Keratinocyte (primary cell): Measurements from ENCODE around the gene INAFM1. TPM values are rescaled to one million over a fixed set of nuclear protein-coding genes. Genes with fewer than 3 reads are reported as not detected.

Experiments used
- DNase-seq: peaks from one replicate; pipeline ENCODE4 v3.0.0-alpha.2; 2011; ENCODE audit warnings: low read depth, missing footprints, low spot score
- FAIRE-seq: peaks from 2 replicates; lab custom pipeline; 2011; peaks lifted over from hg19 to GRCh38; lab: Jason Lieb, UNC
- H2AFZ ChIP-seq: 2 replicates; pipeline ENCODE4 v1.6.0; 2012; ENCODE audit warnings: low read length, control low read depth, inconsistent platforms; ENCODE audit not compliant: control insufficient read depth
- H3K27ac ChIP-seq: 2 replicates; pipeline ENCODE4 v1.5.1; 2011; ENCODE audit warnings: low read length; ENCODE audit not compliant: control insufficient read depth, insufficient read depth
- H3K27me3 ChIP-seq: 3 replicates; pipeline ENCODE4 v1.6.0; 2011; ENCODE audit warnings: low read length; ENCODE audit not compliant: control insufficient read depth, insufficient read depth; ENCODE audit errors: extremely low read depth
- H3K36me3 ChIP-seq, 2 experiments: 2 replicates in 1 of 2; 3 replicates in 1 of 2; pipeline ENCODE4 v1.5.1; 2011; ENCODE audit warnings: low read length in 2 of 2, mild to moderate bottlenecking in 1 of 2; ENCODE audit not compliant: control insufficient read depth in 2 of 2, insufficient read depth in 2 of 2; ENCODE audit errors: extremely low read depth in 1 of 2
- H3K4me1 ChIP-seq: 3 replicates; pipeline ENCODE4 v1.5.1; 2011; ENCODE audit warnings: low read length; ENCODE audit not compliant: control insufficient read depth, insufficient read depth; ENCODE audit errors: extremely low read depth
- H3K4me2 ChIP-seq: 3 replicates; pipeline ENCODE4 v1.6.0; 2011; ENCODE audit warnings: low read depth, low read length; ENCODE audit not compliant: control insufficient read depth, insufficient read depth; ENCODE audit errors: extremely low read depth
- H3K4me3 ChIP-seq, 3 experiments: fragments of 200-600 bp in 1 of 3; sonication (generic) in 1 of 3; 2 replicates in 2 of 3; 3 replicates in 1 of 3; pipeline ENCODE4 v1.5.1; 2011 to 2016; ENCODE audit warnings: low read length in 3 of 3, mild to moderate bottlenecking in 3 of 3, control low read depth in 2 of 3, inconsistent platforms in 1 of 3, low read depth in 1 of 3, mixed read lengths in 1 of 3, mixed run types in 1 of 3, moderate library complexity in 1 of 3; ENCODE audit not compliant: control insufficient read depth in 2 of 3, insufficient read depth in 2 of 3; ENCODE audit errors: extremely low read depth in 1 of 3
- H3K79me2 ChIP-seq: 2 replicates; pipeline ENCODE4 v1.6.0; 2012; ENCODE audit warnings: low read length; ENCODE audit not compliant: control insufficient read depth, insufficient read depth
- H3K9ac ChIP-seq: 3 replicates; pipeline ENCODE4 v1.6.0; 2011; ENCODE audit warnings: low read length; ENCODE audit not compliant: control insufficient read depth, insufficient read depth; ENCODE audit errors: extremely low read depth
- H3K9me1 ChIP-seq: 3 replicates; pipeline ENCODE4 v1.6.0; 2011; ENCODE audit warnings: low read length; ENCODE audit not compliant: control insufficient read depth, insufficient read depth; ENCODE audit errors: extremely low read depth
- H3K9me3 ChIP-seq: 2 replicates; pipeline ENCODE4 v1.5.1; 2012; ENCODE audit warnings: low read depth, low read length; ENCODE audit not compliant: control insufficient read depth
- H4K20me1 ChIP-seq: 3 replicates; pipeline ENCODE4 v1.6.0; 2011; ENCODE audit warnings: low read length; ENCODE audit not compliant: control insufficient read depth, insufficient read depth; ENCODE audit errors: extremely low read depth
- EZH2 ChIP-seq: IDR thresholded peaks from one replicate; pipeline ENCODE4 v1.6.1; 2012; ENCODE audit warnings: inconsistent platforms, mild to moderate bottlenecking, low read length, moderate library complexity
- dilution Hi-C: fragments of 300-500 bp; cut with MboI; formaldehyde crosslinking; loops from one replicate; pipeline ENCODE4 v1.7.0; 2020; ENCODE audit warnings: low sequenced_read_pairs; ENCODE audit not compliant: extremely low pct_ligation_motif_present
- polyA plus RNA-seq, 5 experiments: library from polyadenylated mRNA; depleted of rRNA in 3 of 5; stranded (reverse) in 3 of 5; stranded (forward) in 1 of 5; unstranded in 1 of 5; fragments of >200 nt; gene quantifications; 1 replicate in 1 of 5; 2 replicates in 3 of 5; 3 replicates in 1 of 5; pipeline versions ENCODE4 v1.2.1 to v1.2.3, GENCODE V29; 2011 to 2012; ENCODE audit warnings: missing spikeins in 2 of 5, low read depth in 1 of 5, low replicate concordance in 1 of 5
- TF ChIP-seq, protein P1 (sequence below), 3 experiments: IDR thresholded peaks in 1 of 3; conservative IDR thresholded peaks in 1 of 3; optimal IDR thresholded peaks in 1 of 3; 2 replicates in 2 of 3; 3 replicates in 1 of 3; pipeline versions ENCODE3 to v1.5.1; 2011; ENCODE audit warnings: low read length in 3 of 3, mild to moderate bottlenecking in 3 of 3, moderate library complexity in 2 of 3, control low read depth in 1 of 3, inconsistent platforms in 1 of 3; ENCODE audit not compliant: insufficient read depth in 2 of 3; ENCODE audit errors: extremely low read depth in 1 of 3

INAFM1 gene
- polyA plus RNA-seq, 1 donor (not counting 4 experiments of a cell fraction or from before 2014, with no cell fraction given) = 0.35 TPM

DNA sequence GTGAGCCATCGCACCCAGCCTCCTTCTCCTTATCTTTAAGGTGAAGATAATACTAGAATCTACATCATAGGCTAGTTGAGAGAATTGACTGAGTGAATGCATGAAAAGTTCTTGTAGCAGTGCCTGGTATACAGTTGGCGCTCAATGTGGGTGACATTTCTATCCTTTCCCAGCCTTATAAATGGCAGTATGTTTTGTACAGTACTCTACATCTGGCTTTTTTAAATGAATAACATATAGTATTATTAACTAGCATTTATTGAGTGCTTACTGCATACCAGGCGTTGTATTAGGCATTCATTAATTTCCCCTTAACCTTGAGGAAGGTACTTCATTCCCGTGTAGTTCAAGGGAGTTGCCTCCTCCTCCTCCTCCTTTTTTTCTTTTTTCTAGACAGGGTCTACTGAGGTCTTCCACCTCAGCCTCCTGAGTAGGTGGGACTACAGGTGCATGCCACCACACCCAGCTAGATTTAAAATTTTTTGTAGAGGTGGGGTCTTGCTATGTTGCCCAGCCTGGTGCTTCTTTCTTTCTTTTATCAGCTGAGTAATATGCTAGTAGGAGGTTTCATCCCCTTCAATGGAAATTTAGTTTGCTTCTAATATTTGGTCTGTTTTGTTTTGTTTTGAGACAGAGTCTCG, 37.8 kb downstream of the INAFM1 start:
- TF ChIP-seq EZH2 = no peak
- TF ChIP-seq, protein P1, sequence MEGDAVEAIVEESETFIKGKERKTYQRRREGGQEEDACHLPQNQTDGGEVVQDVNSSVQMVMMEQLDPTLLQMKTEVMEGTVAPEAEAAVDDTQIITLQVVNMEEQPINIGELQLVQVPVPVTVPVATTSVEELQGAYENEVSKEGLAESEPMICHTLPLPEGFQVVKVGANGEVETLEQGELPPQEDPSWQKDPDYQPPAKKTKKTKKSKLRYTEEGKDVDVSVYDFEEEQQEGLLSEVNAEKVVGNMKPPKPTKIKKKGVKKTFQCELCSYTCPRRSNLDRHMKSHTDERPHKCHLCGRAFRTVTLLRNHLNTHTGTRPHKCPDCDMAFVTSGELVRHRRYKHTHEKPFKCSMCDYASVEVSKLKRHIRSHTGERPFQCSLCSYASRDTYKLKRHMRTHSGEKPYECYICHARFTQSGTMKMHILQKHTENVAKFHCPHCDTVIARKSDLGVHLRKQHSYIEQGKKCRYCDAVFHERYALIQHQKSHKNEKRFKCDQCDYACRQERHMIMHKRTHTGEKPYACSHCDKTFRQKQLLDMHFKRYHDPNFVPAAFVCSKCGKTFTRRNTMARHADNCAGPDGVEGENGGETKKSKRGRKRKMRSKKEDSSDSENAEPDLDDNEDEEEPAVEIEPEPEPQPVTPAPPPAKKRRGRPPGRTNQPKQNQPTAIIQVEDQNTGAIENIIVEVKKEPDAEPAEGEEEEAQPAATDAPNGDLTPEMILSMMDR (optimal IDR thresholded peaks at IDR 0.05 in 1 of 3, IDR thresholded peaks at IDR 0.05 in 1 of 3, conservative IDR thresholded peaks at IDR 0.05 in 1 of 3; ENCODE audit: extremely low read depth in 1 of 3, insufficient read depth in 2 of 3, low read length in 3 of 3) = no peak
- H3K27ac ChIP-seq = no peak overlapping the region
- dilution Hi-C loops = no loop called here

DNA sequence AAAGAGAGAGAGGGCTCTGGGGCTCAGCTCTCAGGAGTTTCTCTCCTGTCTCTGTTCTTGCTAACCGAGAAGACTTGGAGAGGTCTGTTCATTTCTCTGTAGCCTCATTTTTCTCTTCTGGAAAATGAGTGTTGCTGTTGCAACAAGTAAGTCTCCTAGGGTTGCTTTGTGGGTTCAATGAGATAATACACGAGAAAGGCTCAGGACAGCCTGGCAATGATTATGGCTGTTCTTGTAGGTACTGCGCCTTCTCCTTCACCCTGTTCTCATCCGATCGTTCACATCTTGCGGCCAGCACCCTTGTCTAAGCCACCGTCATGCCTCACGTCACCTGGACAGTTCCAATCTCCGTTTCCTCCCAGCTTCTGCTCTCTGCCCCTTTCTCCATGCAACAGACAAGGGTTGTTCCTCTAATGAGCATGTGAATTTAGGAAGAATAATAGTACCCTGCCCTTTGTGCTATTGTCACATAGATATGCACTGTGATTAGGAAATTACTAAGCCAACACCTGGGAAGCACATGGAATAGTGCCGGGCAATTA, 39.1 kb downstream of the INAFM1 start:
- H4K20me1 ChIP-seq = no peaks in the 10 kb centered on the region
- H3K9ac ChIP-seq = no peak overlapping the region
- no peaks in the 10 kb centered on the region for H3K36me3 ChIP-seq
- H3K9me1 ChIP-seq = no peaks in the 10 kb centered on the region
- H3K4me1 ChIP-seq = peaks cover 3% of the 10 kb centered on the region
- no peak overlapping the region for H3K4me3 ChIP-seq
- H3K79me2 ChIP-seq = no peaks in the 10 kb centered on the region
- H3K4me2 ChIP-seq = no peak overlapping the region
- H3K27me3 ChIP-seq = peaks cover 3% of the 10 kb centered on the region
- H2AFZ ChIP-seq = no peak overlapping the region
- DNase-seq (no peak), FAIRE-seq (no peak)
- dilution Hi-C loops = no loop called here
- TF ChIP-seq EZH2 = no peak
- no peak overlapping the region for H3K27ac ChIP-seq
- H3K9me3 ChIP-seq = no peaks in the 10 kb centered on the region

More for the DNA sequence above, 37.8 kb downstream of the INAFM1 start:
- H3K4me2 ChIP-seq = no peak overlapping the region
- H2AFZ ChIP-seq = no peak overlapping the region
- DNase-seq (no peak), FAIRE-seq (no peak)
- H3K4me1 ChIP-seq = peaks cover 3% of the 10 kb centered on the region
- H3K4me3 ChIP-seq = no peak overlapping the region
- H3K9ac ChIP-seq = no peak overlapping the region
- no peaks in the 10 kb centered on the region for H4K20me1 ChIP-seq
- peaks cover 3% of the 10 kb centered on the region for H3K27me3 ChIP-seq
- H3K9me1 ChIP-seq = no peaks in the 10 kb centered on the region
- no peaks in the 10 kb centered on the region for H3K9me3 ChIP-seq
- H3K36me3 ChIP-seq = no peaks in the 10 kb centered on the region
- H3K79me2 ChIP-seq = no peaks in the 10 kb centered on the region
